UCSD-AML1 (cell line): ENCODE results near the gene LIN37.
"Not testable (repeated sequence)": the region's sequence is repeated elsewhere in the genome, so short reads cannot be mapped to it uniquely, and the experiment has no call there.

Experiments
- DNase-seq: peaks from one replicate; lab custom pipeline; 2025; ENCODE audit not compliant: unreplicated experiment; lab: John Stamatoyannopoulos, UW

The LIN37 gene

GRCh38 chr19:35772362-35772761, 24.0 kb downstream of the LIN37 start:
- not testable (repeated sequence) for DNase-seq

GRCh38 chr19:35773020-35773806, 24.8 kb downstream of the LIN37 start:
- DNase-seq, result no peak

- DNase-seq, result no peak
These were observed 26.1 kb downstream of the LIN37 start for GRCh38 chr19:35774274-35775045.

GRCh38 chr19:35775046-35775297, 26.6 kb downstream of the LIN37 start:
- DNase-seq, result no peak

- peak; percentile 98 for DNase-seq
These were observed 27.1 kb downstream of the LIN37 start, which contains the start of gene ARHGAP33 for GRCh38 chr19:35775298-35776101. Gene ARHGAP33, plus strand, starts transcription at chr19:35775564. Its CDS starts 95 bp downstream, at chr19:35775659.

- no peak for DNase-seq
These were observed 27.9 kb downstream of the LIN37 start for GRCh38 chr19:35776102-35776788.

GRCh38 chr19:35777086-35777841, 28.9 kb downstream of the LIN37 start:
- no peak for DNase-seq

GRCh38 chr19:35777961-35778360, 29.6 kb downstream of the LIN37 start:
- DNase-seq, result no peak

- no peak for DNase-seq
These were observed 30.7 kb downstream of the LIN37 start for GRCh38 chr19:35779033-35779432.

GRCh38 chr19:35780058-35780457, 31.7 kb downstream of the LIN37 start:
- no peak for DNase-seq

GRCh38 chr19:35780717-35781116, 32.3 kb downstream of the LIN37 start:
- DNase-seq, result no peak

- DNase-seq, result no peak
These were observed 33.3 kb downstream of the LIN37 start for GRCh38 chr19:35781650-35782049.

- DNase-seq, result no peak
These were observed 34.2 kb downstream of the LIN37 start for GRCh38 chr19:35782589-35782988.

- no peak for DNase-seq
These were observed 35.4 kb downstream of the LIN37 start for GRCh38 chr19:35783469-35784434.

GRCh38 chr19:35784503-35785338, 36.3 kb downstream of the LIN37 start:
- DNase-seq, result no peak

- DNase-seq, result no peak
These were observed 36.9 kb downstream of the LIN37 start for GRCh38 chr19:35785339-35785627.

- no peak for DNase-seq
These were observed 38.2 kb downstream of the LIN37 start for GRCh38 chr19:35786299-35787160.
